Measurements from ENCODE around the gene DDX3Y. TPM values are rescaled to one million over a fixed set of nuclear protein-coding genes. Genes with fewer than 3 reads are reported as not detected.

The DDX3Y gene
- polyA plus RNA-seq, 1 of the 3 experiments (the other 2 are of a cell fraction) = not detected

DNA sequence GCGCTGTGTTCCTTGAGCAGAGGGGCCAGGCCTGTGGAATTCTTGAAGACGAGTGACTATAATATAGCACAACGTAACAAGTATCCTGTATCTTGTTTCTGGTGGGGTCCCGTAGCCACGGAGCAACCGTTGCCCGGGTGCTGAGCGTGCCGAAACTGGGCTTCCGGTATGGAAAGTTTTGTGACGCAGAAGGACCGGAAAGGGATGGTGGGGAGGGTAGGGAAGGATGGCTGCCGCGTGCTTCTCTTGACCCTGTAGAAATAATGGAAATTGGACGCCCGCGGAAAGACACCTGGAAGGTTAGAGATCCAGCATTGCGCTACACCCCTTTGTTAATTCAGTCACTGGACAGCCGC, 827 bp downstream of the DDX3Y start (continued):
- TF ChIP-seq, protein P1, sequence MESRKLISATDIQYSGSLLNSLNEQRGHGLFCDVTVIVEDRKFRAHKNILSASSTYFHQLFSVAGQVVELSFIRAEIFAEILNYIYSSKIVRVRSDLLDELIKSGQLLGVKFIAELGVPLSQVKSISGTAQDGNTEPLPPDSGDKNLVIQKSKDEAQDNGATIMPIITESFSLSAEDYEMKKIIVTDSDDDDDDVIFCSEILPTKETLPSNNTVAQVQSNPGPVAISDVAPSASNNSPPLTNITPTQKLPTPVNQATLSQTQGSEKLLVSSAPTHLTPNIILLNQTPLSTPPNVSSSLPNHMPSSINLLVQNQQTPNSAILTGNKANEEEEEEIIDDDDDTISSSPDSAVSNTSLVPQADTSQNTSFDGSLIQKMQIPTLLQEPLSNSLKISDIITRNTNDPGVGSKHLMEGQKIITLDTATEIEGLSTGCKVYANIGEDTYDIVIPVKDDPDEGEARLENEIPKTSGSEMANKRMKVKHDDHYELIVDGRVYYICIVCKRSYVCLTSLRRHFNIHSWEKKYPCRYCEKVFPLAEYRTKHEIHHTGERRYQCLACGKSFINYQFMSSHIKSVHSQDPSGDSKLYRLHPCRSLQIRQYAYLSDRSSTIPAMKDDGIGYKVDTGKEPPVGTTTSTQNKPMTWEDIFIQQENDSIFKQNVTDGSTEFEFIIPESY (IDR thresholded peaks at IDR 0.05; ENCODE audit: borderline replicate concordance, low read depth) = no peak
- TF ChIP-seq GATA2 (CRISPR knock-in tag; IDR thresholded peaks at IDR 0.05) = no peak
- no peak for TF ChIP-seq ELF1 (IDR thresholded peaks at IDR 0.05)
- TF ChIP-seq IRF3 (IDR thresholded peaks at IDR 0.05; ENCODE audit: low read depth, low read length) = no peak
- TF ChIP-seq SIN3A (IDR thresholded peaks at IDR 0.05; ENCODE audit: borderline replicate concordance, low read depth, low read length) = no peak
- no peak for TF ChIP-seq SMC3 (IDR thresholded peaks at IDR 0.05; ENCODE audit: low read depth, low read length)

DNA sequence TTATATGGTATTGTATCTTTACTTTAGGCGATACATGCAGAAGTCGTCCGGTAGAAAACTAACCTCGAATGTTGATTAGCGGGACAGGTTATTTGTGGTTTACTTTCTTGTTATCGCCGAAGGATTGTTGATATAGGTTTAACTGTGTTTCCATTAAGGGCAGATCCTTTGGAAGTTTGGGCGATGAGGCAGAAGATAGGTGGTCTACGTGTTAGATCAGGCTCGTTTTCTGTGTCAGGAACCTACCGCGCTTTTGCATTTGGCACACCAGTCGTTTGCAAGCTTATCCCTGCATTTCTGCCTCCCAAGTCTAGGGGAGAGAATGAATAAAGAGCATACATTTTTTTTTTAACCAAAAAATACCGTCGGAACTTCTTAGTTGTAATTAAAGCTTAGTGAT, 1.2 kb downstream of the DDX3Y start:
- POLR2A ChIA-PET = no interaction called here
- no peaks in the 10 kb centered on the region for H4K20me1 ChIP-seq (ENCODE audit: insufficient read depth)
- no peaks in the 10 kb centered on the region for H3K27me3 ChIP-seq (ENCODE audit: insufficient read depth)
- CTCF ChIA-PET = no interaction called here
- no peak overlapping the region for H3K4me2 ChIP-seq
- no CpG with 5 or more reads among the region's 15 CpGs for WGBS (ENCODE audit: low lambda C conversion rate)
- H3K4me3 ChIP-seq (ENCODE audit: low read depth in 2 of 2, low read length in 1 of 2) = no peak overlapping the region
- no peak overlapping the region for H2AFZ ChIP-seq (ENCODE audit: low read depth)
- H3K36me3 ChIP-seq (replicated peaks in 1 of 2; ENCODE audit: control insufficient read depth in 1 of 2, insufficient read depth in 2 of 2, low read length in 1 of 2) = no peaks in the 10 kb centered on the region
- no peaks in the 10 kb centered on the region for H3K9me3 ChIP-seq
- no peaks in the 10 kb centered on the region for H3F3A ChIP-seq (replicated peaks; ENCODE audit: insufficient read depth)
- DNase-seq = no peak
- no peaks in the 10 kb centered on the region for H3K9me2 ChIP-seq
- H3K79me2 ChIP-seq (ENCODE audit: insufficient read depth) = no peaks in the 10 kb centered on the region
- H3K9ac ChIP-seq = no peak overlapping the region
- no peaks in the 10 kb centered on the region for H3K4me1 ChIP-seq (ENCODE audit: control insufficient read depth in 1 of 2, insufficient read depth in 2 of 2, low read depth in 1 of 2, low read length in 1 of 2)
- no peak overlapping the region for H3K27ac ChIP-seq (ENCODE audit: low read depth in 2 of 2, low read length in 1 of 2)
- TF ChIP-seq USF1 (IDR thresholded peaks at IDR 0.05; ENCODE audit: borderline replicate concordance, low read depth) (no peak), RXRA (IDR thresholded peaks at IDR 0.05; ENCODE audit: borderline replicate concordance, low read depth) (no peak), TCF12 (IDR thresholded peaks at IDR 0.05) (no peak), RCOR1 (IDR thresholded peaks at IDR 0.05; ENCODE audit: low read length) (no peak), YY1 (IDR thresholded peaks at IDR 0.05; ENCODE audit: low read depth) (no peak), RFX5 (IDR thresholded peaks at IDR 0.05; ENCODE audit: low read length) (no peak), TAF1 (IDR thresholded peaks at IDR 0.05; ENCODE audit: borderline replicate concordance, low read depth, low read length) (no peak), IRF3 (IDR thresholded peaks at IDR 0.05; ENCODE audit: low read depth, low read length) (no peak), GABPA (IDR thresholded peaks at IDR 0.05; ENCODE audit: low read depth) (no peak), JUND (IDR thresholded peaks at IDR 0.05) (no peak), GATA2 (CRISPR knock-in tag; IDR thresholded peaks at IDR 0.05) (no peak), EZH2phosphoT487 (IDR thresholded peaks at IDR 0.05; ENCODE audit: borderline replicate concordance, low read depth) (no peak), USF2 (IDR thresholded peaks at IDR 0.05; ENCODE audit: borderline replicate concordance, low read depth, low read length) (no peak), CHD2 (IDR thresholded peaks at IDR 0.05; ENCODE audit: low read length, partially characterized antibody) (no peak)
- TF ChIP-seq, protein P2, sequence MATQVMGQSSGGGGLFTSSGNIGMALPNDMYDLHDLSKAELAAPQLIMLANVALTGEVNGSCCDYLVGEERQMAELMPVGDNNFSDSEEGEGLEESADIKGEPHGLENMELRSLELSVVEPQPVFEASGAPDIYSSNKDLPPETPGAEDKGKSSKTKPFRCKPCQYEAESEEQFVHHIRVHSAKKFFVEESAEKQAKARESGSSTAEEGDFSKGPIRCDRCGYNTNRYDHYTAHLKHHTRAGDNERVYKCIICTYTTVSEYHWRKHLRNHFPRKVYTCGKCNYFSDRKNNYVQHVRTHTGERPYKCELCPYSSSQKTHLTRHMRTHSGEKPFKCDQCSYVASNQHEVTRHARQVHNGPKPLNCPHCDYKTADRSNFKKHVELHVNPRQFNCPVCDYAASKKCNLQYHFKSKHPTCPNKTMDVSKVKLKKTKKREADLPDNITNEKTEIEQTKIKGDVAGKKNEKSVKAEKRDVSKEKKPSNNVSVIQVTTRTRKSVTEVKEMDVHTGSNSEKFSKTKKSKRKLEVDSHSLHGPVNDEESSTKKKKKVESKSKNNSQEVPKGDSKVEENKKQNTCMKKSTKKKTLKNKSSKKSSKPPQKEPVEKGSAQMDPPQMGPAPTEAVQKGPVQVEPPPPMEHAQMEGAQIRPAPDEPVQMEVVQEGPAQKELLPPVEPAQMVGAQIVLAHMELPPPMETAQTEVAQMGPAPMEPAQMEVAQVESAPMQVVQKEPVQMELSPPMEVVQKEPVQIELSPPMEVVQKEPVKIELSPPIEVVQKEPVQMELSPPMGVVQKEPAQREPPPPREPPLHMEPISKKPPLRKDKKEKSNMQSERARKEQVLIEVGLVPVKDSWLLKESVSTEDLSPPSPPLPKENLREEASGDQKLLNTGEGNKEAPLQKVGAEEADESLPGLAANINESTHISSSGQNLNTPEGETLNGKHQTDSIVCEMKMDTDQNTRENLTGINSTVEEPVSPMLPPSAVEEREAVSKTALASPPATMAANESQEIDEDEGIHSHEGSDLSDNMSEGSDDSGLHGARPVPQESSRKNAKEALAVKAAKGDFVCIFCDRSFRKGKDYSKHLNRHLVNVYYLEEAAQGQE (IDR thresholded peaks at IDR 0.05; ENCODE audit: low read depth, low read length) = no peak
- TF ChIP-seq, protein P3, sequence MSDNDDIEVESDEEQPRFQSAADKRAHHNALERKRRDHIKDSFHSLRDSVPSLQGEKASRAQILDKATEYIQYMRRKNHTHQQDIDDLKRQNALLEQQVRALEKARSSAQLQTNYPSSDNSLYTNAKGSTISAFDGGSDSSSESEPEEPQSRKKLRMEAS (IDR thresholded peaks at IDR 0.05; ENCODE audit: low read depth) = no peak

Data from SK-N-SH (cell line).